GM03348 (cell line): ENCODE results near the gene SPDYE6.
"Not testable (repeated sequence)": the region's sequence is repeated elsewhere in the genome, so short reads cannot be mapped to it uniquely, and the experiment has no call there.

Source experiments
- DNase-seq: peaks from one replicate; pipeline ENCODE4 v3.0.0; 2012; ENCODE audit warnings: low spot score

The SPDYE6 gene

DNA sequence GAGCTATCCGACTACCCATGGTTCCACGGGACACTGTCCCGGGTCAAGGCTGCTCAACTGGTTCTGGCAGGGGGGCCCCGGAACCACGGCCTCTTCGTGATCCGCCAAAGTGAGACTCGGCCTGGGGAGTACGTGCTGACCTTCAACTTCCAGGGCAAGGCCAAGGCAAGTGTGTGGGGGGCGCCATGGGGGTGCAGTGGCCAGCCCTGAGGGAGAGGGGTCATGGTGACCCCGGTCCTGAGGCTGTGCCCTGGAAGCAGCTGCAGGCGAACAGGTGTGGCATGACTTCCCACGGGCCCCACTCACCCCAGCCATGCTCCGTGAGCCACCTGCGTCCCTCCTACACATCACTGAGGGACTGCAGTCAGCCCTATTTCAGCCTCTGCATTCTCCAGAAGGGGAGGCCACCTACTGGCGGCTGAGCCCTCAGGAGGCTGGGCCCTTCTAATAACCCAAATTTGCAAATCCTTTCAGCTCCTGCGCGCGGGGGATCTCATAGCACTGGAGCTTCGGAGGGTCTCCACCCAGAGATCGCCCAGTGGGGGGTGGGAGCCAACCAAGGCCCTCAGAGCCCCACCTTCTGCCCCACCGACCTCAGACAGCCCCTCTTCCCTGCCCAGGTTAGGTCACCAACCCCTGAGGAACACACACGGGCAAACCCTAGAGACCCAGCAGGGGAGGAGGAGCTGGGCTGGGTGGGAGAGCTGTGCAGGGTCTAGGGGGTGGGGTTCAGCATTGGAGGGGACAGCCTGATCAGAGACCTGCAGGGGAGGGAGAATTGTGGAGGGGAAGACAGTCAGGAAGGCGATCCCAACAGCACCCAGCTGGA is 38.8 kb downstream of the SPDYE6 start:
- DNase-seq, result no peak

DNA sequence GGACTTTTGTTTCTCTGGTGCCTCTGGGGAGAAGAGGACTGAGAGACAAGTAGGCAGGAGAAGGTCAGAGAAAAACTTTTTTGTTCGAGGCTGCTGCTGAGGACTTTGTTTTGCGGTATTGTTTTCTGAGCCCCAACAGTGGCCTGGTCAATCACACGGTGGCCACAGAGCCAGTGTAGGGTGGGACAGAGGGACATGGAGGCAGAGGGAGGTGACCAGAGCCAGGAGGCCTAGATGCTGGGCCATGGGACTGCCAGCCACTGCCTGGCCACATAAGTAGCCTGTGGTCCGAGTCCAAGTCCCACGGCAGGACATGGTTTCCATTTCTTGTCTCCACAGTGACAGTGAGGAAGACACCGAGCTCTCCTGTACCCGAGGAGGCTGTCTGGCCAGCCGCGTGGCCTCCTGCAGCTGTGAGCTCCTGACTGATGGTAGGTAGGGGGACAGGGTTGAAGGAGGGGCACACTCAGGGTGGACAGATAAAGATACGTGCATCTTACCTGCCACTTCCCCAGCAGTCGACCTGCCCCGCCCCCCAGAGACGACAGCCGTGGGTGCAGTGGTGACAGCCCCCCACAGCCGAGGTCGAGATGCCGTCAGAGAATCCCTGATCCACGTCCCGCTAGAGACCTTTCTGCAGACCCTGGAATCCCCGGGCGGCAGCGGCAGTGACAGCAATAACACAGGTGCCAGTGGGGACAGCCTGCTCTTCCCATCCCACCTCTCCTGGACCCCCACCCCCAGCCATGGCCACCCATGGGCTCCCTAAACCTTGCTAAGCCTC is 42.1 kb downstream of the SPDYE6 start:
- no peak for DNase-seq

DNA sequence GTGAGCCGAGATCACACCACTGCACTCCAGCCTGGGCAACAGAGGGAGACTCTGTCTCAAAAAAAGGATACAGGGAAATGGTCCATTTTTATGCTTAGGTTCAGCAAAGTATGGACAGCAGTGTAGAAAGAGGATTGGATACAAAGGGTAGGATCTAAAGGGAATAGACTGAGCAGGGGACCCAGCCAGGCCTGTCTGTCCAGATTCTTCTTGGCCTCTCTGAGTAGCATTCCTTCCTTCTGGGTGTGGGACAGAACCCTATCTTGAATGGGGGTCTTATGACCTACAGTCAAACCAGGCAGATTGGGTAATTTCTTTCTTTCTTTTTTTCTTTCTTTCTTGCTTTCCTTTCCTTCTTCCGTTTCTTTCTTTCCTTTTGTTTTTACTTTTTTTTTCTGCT is 43.9 kb downstream of the SPDYE6 start:
- DNase-seq, result no peak

DNA sequence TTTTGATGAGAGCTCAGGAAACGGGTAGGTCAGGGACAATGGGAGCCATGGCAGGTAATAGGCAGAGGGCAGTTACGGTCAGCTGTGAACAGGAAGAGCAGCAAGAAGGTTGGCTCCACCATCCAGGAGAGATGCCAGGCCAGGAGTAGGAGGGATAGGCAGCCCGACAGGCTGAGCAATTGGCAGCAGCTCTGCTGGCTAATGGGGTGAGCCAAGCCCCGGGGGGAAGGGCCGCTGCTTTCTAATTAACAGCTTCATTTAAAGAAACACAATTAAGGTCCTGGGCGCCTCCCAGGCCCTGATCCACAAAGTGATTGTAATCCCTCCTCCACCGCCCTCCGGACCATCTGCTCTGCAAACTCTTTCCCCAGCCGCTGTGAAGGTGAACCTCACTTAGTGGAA is 45.8 kb downstream of the SPDYE6 start:
- no peak for DNase-seq

DNA sequence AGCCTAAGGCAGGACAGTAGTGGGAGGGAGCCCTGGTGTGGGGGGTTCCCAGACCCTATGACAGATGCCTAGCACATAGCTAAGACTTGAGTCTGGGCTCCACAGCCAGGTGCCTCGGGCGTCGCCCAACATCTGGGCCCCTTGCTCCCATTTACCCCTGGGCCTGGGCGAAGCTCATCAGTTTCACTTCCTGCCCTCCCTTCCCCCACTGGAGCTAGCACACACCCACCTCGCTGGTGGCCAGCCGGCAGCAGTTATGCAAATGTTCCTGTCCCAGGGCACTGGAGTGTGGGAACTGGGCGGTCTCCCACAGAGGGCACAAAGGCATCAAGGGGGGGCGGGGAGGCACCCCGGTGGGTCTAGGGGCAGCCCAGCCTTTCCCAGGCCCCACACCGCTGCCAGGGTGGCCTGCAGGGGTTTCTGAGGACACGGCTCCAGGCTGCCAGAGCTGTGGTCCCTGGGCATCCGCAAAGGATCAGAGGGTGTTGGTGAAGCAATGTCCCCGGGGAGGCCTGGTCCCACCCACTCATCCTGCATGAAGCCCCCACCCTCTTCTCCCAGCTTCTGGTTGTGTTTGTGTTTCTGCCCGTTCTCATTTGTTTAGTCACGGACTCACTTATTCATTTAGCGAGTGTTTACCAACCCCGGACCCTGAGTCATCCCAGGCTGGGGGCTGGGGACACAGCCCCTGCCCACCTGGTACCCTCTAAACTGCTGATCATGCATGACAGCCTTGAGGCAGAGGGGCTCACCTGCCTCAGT is 49.1 kb downstream of the SPDYE6 start:
- DNase-seq, result no peak

DNA sequence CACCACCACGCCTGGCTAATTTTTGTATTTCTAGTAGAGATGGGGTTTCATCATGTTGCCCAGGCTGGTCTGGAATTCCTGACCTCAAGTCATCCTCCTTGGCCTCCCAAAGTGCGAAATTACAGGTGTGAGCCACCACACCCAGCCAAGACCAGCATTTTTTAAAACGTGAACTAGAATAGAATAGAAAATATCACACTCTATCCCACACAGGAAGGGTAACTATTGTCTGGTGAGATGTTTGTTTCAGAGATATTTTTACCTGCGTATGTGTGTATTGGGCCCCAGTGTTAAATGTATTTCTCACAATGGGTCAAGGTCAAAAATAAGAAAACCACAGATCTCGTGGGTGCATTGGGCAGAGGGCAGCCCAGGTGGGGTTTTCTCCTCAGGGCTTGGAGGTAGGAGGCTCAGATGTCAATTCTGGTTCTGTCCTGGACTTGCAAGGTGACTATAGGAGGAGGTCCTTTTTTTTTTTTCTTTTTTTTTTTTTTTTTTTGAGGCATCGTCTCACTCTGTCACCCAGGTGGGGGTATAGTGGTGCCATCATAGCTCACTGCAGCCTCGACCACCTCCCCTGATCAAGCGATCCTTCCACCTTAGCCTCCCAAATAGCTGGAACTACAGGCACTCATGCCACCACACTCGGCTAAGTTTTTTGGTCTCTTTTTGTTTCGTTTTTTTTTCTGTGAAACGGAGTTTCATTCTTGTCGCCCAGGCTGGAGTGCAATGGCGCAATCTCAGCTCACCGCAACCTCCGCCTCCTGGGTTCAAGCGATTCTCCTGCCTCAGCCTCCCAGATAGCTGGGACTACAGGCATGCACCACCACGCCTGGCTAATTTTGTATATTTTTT is 50.6 kb downstream of the SPDYE6 start:
- no peak for DNase-seq

DNA sequence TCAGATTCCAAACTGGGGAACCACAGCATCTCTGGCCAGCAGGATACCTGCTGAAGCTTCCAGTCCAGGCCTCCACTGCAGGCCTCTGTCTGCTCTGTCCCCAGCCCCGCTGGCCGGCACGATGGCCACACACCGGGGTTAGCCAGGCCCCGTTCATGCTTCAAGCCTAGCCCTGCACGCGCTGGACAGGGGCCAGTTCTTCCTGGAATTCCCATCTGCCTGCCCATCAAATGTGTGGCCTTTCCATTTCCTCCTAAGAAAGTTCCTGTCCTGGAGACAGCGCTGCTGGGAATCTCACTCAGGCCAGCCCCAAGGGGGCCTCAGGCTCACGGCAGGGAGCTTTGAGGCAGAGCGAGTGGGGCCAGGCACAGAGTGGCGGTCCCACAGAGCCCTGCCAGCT is 51.6 kb downstream of the SPDYE6 start:
- no peak for DNase-seq

DNA sequence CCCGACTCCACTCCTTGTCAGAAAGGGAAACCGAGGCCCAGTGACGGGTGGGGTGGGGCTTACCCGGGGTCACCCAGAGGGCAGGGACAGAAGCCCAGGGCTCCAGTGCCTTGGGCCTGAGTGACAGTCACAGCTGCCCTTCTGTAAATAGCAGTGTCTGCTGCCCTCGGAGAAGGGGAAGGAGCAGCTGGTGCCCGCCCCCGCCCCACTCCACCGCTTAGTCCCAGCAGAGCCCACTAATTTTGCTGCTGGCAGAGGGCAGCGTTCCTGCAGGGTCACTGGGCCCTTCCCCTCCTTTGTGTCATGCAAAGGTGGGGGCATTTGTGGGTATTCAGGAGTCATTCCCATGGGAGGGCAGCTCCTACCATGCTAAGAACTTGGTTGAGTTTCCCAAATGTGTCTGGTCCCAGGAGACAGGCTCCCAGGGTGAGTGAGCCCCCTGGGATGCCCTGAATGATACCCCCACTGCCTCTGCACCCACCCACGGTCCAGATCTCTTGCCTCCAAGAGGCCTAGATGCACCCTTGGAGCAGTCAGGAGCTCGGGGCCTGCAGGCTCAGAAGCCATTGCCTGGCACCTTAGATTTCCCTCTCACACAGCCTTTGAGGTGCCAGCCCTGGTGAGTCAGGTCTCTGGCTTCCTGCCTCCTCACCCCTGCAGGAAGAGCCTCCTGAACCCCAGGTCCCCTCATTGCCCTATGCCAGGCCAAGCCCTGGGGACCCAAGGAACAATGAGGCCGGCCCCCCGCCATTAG is 52.4 kb downstream of the SPDYE6 start:
- DNase-seq, result no peak

DNA sequence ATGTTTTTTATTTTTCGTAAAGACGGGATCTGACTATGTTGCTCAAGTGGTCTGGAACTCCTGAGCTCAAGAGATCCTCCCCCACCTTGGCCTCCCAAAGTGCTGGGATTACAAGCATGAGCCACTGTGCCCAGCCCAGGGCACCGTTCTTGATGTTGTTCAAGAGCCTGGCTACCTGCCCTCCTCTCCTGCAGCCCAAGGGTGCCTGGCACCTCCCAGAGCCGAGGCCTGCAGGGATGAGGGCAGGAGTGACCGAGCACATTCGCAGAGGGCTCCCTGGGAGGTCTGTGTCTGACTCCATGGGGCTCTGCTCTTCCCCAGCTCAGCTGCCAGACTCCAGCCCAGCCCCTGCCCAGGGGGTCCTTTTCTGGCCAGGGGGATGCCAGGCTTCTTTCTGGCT is 54.2 kb downstream of the SPDYE6 start:
- no peak for DNase-seq

DNA sequence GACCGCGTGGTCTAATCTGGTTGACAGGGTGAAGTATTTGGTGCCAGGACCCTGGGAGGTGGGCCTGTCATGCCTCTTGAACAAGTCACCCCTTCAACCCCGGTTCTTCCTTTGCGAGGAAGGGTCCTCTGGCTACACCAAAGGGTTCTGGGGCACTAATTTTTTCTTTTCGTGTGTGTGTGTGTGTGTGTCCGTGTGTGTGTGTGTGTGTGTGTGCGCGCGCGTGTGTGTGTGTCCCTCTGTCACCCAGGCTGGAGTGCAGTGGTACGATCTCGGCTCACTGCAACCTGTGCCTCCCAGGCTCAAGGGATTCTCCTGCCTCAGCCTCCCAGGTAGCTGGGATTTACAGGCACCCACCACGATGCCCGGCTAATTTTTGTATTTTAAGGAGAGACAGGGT is 54.9 kb downstream of the SPDYE6 start:
- DNase-seq, result not testable (repeated sequence)

DNA sequence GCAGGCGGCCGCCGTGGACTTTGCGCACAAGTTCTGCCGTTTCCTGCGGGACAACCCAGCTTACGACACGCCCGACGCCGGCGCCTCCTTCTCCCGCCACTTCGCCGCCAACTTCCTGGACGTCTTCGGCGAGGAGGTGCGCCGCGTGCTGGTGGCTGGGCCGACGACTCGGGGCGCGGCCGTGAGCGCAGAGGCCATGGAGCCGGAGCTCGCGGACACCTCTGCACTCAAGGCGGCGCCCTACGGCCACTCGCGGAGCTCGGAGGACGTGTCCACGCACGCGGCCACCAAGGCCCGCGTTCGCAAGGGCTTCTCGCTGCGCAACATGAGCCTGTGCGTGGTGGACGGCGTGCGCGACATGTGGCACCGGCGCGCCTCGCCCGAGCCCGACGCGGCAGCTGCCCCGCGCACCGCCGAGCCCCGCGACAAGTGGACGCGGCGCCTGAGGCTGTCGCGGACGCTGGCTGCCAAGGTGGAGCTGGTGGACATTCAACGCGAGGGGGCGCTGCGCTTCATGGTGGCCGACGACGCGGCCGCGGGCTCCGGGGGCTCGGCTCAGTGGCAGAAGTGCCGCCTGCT is 55.5 kb downstream of the SPDYE6 start:
- no peak for DNase-seq

DNA sequence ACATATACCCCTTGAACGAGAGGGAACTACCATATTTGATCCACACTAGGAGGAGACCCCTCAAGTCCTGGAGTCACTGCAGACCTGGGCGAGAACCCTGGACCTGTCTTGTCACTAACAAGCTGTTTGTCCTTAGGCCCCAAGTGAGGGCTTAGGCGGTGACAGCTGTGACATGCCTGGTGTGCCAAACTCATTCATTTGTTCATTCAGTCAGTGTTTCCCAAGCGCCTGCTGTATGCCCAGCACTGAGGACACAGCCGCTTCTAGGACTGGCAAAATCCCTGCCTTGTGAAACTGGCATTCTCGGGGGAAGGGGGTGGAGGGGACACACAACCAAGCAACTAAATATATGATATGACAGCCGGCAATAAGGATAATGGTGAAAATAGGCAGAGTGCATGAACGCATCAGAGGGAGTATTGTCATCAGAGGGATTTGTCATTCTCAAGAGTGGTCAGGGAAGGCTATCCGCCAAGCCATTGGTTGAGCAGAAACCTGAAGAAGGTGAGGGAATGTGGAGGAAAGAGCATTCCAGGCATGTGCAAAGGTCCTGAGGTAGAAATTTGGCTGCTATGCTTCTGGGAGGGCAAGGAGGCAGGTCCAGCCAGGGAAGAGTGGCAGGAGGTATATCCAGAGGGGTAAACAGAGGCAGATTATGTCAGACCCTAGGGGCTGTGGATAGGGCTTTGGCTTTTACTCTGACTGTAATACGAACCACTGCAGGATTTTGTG is 58.6 kb downstream of the SPDYE6 start:
- DNase-seq, result no peak

DNA sequence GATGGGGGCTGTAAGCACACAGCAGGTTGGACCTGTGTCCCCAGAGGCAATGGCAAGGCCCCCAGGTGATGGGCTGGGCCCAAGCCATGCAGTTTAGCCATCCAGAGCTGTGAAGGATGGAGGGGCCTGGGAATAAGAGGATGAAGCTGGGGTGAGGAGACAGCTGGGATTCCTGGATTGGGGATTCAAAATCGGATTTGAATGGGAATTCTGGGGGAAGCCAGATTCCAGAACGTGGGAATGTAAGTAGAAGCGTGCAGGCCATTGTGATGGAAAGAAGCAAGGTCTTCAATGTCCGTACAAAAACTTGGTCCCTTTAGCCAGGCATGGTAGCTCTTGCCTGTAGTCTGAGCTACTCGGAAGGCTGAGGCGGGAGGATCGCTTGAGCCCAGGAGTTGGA is 59.7 kb downstream of the SPDYE6 start:
- no peak for DNase-seq

DNA sequence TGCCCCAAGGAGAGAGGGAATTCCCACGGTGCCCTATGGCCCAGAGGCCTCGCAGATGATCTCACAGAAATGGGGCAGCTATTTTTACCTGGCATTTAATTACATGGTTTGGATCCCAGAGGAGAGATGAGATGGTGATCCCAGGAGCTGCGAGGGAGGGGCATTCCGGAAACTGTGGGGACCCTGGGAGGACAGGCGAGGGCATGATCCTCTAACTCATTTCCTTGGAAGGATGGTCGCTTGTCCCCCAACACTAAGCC is 60.1 kb downstream of the SPDYE6 start:
- no peak for DNase-seq
